Hematopoietic multipotent progenitor cell treated with erythropoietin and hydrocortisone succinate and interleukin-3 and kit ligand, for 4 days (in vitro differentiated cells): ENCODE data around the gene TRPM4.
"Not testable (repeated sequence)": the region's sequence is repeated elsewhere in the genome, so short reads cannot be mapped to it uniquely, and the experiment has no call there.

Experiments used
- DNase-seq: peaks from one replicate; pipeline ENCODE4 v3.0.0-alpha.2; 2015

Gene TRPM4

DNA sequence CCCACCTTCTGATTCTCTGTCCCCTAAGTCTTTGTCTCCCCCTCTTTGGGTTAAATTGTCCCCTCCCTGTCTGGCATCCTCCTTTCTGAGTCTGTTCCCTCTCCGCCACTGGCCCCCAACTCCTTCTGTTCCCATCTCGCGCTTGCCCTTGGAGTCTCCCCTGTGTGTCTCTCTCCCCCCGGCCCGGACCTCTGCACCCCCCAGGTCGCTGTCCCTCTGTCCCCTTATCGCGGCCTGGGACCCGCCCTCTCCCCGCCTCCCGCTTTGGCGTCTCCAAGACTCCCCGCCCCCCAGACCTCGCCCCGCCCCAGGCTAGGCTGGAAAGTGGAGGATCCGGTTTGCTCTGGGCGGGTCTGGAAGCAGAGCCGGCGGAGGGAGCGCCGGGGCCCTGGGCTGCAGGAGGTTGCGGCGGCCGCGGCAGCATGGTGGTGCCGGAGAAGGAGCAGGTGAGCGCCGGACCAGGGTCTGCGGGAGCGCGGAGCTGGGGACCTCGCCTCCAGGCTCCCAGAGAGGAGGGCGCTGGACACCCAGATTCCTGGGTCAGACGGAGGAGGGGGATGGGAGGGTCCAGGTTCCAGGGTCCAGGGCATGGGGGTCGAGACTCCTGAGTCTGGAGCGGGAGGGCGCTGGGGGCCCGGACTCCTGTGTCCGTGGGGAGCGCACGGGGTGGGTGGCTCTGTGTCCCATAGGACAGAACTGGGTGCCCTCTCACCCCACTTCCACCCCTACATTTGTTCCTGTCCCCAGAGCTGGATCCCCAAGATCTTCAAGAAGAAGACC is at the start of gene TRPM4:
Gene TRPM4, plus strand, starts transcription at position 348 of the 780 bp plus-strand sequence. Its CDS starts 75 bp downstream, at position 423.
- DNase-seq = peak; percentile 90

DNA sequence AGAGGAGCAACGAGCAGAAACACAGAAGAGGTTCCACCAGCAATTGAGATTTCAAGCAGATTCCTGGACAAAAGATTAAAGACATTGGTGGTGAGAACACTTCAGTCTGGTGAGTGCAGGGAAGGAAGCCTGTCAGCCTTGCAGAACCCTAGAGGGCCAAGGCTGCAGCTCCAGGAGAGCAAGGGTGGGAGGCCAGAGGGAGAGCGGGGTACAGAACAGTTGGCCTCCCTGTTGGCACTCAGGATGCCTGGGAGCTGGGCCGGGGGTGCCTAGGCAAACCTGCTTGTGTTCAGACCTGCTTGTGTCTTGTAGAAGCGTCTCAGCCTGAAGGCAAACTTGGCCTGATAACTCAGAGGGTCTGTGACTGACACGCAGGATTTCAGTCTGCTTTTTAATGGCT is 48.5 kb upstream of the TRPM4 start:
- DNase-seq = no peak

DNA sequence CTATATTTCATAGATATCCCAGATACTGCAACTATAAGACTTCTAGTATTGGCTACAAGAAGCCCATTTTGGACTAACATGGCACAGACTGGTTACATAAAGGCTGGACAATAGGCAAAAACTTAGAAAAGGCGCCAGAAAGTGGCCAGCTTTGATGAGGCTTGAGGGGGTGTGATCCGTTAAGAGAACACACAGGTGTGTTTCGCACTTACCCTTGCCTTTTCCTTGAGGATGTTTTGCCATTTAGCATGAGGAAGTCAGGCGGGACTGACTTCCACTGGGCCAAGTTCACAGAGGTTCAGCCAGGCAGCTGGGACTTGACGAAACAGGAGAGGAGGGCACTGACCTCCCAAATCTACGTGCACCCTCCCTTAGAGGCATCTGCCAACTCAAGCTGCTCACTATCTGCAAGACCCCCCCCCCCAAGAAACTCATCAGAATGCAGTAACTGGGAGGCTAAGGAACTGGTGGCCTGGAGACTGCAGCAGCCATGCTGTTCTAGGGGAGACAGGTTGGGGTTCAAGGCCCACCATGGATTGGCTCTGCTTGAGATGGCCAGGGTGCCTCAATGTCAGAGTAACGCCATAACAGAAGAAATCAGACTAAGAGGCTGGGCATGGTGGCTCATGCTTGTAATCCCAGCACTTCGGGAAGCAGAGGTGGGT is 47.9 kb upstream of the TRPM4 start:
- DNase-seq = no peak

DNA sequence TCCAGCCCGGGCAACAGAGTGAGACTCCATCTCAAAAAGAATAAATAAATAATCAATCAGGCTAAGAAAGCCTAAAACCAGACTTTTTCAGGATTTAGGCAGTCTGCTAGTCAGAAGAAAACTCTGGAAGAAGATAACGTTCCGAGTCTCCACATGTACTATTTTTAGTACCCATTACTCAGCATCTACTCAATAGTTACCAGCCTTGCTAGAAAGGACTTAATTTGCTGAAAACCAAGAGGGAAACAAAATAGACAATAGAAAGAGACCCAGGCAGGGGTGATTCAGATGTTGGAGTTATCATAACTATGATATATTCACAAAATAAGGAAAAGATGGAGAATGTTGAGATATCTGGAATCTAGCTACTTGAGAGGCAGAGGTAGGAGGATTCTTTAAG is 47.0 kb upstream of the TRPM4 start:
- no peak for DNase-seq

DNA sequence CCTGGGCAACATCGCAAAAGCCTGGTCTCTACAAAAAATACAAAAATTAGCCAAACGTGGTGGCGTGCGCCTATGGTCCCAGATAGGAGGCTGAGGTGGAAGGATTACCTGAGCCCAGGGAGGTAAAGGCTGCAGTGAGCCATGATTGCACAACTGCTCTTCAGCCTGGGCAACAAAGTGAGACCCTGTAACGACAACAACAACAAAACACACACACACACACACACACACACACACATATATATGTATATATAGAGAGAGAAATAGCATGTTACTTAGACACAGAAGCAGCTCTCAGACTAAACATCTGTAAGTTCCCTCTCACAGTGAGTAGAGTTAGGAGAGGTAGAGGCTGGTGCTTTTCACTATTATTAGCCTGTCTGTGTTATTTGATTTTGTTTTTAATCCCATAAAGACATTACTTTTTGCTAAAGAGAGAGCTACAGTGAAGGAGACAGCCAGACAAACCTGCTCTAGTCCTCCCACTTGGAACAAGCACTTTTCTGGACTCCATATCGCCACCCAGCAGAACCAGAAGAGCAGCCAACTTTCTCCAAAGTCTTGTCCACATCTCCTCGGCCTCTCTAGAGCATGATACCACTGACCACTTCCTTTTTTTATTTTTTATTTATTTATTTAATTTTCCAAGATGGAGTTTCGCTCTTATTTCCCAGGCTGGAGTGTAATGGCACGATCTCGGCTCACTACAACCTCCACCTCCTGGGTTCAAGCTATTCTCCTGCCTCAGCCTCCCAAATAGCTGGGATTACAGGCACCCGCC is 46.2 kb upstream of the TRPM4 start:
- no peak for DNase-seq

DNA sequence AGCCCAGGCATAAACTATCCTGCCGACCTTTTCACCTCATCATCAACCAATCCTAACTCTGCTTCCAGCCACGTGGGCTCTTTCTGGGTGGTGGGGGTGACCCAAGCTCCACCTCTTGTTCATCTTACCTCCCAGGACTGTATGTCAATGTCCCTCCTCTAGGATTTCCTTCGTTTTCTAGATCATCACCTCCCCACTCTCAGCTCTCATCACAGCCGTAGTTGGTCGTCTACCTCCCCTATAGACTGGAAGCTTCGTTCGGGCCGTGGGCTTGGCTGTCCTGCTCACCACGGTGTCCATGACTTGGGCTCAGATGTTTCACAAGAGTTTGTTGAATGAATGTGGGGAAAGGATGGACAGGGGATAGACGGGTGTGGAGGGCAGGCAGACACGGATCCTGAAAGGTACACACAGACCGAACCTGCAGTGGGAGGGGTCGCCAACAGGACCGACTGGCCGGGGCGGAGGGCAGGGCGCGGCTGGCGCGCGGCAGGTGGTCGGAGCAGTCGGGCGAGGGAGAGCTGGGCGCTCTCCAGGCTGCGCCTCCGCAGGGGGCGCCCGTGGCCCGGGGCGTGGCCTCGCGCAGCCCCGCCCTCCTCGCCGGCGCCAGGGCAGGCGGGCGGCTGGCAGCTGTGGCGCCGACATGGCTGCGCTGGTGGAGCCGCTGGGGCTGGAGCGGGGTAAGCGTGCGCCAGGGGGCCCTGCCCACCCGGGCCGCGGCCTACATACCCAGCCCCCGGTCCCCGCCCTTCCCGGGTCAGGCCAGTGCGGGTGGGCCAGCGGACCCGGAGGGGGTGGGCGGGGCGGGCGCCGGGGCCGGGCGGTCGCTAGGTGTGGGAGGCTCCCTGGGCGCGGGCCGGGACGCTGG is 43.6 kb upstream of the TRPM4 start, which contains the start of gene LIN7B:
Gene LIN7B, plus strand, starts transcription at position 609 of the 868 bp plus-strand sequence. Its CDS starts 35 bp downstream, at position 644.
- peak; percentile 86 for DNase-seq

DNA sequence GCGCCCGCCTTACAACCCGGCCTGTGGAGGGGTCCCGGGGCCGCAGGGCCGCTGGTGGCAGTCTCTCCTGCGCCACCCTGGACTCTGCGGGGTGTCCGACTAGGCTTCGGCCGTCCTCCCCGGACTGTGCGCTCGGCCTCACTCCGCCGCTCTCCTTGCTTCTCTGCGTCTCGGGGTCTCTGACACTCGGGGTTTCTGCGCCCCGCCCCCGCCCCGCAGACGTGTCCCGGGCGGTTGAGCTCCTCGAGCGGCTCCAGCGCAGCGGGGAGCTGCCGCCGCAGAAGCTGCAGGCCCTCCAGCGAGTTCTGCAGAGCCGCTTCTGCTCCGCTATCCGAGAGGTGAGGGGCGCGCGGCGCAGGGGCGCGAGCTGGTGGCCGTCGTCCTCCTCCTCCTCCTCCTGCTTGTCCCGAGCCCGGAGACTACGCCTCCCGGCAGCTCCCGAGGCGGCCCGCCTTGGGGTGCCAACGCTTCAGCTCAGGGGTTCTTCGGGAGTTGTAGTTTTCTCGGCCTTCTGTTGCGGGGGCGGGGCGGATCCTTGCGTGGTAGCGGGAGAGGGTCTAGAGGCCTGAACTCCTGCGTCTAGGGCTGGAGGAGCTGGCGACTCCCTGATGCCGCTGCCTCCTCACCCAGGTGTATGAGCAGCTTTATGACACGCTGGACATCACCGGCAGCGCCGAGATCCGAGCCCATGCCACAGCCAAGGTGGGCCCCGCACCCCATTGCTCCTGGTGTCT is 42.8 kb upstream of the TRPM4 start:
- peak; percentile 85 for DNase-seq

DNA sequence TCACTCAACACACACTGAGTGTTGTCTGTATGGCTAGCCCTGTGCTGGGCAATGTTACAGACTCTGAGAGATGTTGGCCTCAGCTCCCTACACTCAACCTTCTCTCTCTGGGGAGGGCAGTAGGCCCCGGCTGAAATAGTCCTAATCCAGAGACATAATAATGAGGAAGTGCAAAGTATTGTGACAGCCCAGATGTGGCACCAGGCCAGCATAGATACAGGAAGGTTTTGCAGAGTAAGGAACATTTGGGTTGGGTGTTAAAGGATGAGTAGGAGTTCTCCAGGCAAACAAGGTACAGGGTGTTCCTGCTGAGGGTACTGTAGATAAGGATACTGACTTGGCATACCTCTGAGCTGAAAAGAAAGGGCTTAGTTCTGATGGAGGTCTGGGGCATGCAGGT is 41.0 kb upstream of the TRPM4 start:
- peak; percentile 82 for DNase-seq

DNA sequence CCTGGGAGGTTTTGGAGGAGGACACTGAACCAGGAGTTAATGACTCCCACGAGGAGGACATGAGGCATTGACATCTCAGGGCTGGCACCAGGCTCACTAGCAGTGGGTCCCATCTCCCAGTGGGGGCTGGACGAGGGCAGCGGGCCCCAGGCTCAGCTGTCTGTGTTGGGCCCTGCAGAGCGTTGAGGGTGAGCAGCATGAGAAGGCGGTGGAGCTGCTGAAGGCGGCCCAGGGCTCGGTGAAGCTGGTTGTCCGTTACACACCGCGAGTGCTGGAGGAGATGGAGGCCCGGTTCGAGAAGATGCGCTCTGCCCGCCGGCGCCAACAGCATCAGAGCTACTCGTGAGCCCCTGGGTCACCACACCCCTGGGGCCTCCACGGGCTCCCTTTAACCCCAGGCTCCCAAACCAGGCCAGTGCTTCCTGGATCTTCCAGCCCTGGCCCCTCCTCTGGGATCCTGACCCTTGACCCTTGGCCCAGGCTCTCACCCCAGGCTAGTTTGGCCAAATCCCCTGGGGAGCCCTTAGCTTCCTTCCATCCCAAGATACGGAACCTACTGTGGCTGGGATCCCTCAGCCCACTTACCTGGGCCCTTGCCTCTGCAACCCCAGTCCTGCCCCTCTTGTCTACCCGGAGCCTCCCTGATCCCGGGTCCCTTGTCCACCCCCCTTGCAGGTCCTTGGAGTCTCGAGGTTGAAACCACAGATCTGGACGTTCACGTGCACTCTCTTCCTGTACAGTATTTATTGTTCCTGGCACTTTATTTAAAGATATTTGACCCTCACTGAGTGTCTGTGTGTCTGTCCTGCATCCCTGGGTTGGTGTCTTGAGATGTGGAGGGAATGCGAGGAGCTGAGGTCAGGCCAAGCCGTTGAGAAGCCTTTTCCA is 39.7 kb upstream of the TRPM4 start:
- no peak for DNase-seq

DNA sequence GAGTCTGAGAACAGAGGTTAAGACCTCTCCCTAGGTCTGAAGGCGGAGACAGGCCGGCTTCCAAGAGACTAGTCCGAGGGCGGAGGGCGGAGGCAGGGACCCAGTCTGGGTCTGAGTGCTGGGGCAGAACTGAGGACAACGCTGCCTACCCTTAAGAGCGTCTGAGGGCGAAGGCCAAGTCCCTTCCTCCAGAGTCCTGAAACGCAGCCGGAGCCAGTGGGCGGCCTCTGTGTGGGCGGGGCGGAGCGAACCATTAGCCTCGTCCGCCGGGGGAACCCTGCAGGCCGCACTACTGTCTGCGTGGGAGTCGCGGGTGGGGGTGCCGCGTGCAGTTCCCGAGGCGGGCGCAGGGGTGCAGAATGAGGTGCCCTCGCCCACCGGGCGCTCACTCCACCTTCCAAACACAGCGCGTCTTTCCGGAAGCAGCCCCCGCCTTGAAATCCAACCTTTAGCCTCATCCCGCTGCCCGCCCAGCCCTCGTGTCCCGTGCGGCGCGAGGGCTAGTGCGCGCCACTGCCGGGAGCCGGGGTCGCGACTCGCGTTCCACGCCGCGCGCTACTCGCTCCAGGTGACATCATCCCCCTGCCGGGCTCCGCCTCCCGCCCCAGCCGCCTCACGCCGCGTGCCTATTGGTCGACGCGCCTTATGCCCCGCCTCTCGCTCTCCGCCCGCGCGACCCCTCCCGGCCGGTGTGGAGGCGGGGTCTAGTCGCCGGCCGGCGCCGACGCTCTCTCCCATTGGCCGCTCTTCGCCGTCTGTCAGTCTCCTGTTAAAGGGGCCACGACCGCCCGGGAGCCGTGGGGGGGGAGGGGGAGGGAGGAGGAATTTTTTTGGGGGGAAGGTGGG is 38.8 kb upstream of the TRPM4 start, which contains the start of gene C19orf73:
Gene C19orf73, minus strand, starts transcription at position 579 of the 846 bp plus-strand sequence. Its CDS starts 121 bp downstream, at position 458.
- peak; percentile 97 for DNase-seq

DNA sequence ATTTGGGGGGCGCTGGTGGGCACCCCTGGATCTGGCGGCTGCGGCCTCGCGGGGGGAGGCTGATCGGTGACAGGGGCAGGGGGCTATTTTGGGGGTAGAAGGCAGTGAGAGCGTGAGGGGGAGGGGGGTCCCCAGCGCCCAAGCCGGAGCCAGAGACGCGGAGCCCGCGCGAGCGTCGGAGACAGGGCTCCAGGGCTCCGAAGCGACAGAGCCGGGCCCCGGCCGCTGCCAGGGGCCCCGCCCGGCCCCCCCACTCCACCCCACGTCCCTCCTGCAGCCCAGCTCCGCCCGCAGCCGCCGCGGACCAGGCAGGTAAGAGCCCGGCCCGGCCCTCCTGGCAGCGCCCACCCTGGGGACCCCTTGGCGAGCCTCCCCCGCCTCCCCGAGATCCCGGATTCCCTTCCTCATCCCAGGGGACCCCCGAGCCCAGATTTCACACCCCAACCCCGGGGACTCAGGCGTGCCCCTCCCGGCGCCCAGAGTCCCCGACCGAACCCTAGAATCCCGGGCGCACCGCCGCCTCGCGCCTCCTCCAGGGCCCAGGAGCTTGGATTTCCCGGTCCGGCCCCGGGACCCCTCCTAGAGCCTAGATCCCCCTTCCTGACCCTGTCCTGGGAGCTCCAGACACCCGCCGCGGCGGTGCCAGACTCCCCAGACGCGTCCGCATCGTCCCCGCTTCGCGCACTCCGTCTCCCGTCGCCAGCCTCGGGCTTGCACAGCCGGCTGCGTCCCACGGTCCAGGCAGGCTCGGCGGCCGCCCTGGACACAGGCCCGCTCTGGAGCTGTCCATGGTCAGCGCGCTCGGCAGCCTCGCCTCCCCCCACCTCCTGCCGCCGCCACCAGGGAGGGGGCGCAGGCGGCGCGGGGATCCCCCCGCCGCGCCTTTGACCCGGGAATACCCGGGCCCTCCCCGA is 37.9 kb upstream of the TRPM4 start, which contains the start of gene PPFIA3:
Gene PPFIA3, plus strand, starts transcription at position 134 of the 914 bp plus-strand sequence. CDS start 8,330 bp downstream, outside the sequence.
- no peak for DNase-seq

DNA sequence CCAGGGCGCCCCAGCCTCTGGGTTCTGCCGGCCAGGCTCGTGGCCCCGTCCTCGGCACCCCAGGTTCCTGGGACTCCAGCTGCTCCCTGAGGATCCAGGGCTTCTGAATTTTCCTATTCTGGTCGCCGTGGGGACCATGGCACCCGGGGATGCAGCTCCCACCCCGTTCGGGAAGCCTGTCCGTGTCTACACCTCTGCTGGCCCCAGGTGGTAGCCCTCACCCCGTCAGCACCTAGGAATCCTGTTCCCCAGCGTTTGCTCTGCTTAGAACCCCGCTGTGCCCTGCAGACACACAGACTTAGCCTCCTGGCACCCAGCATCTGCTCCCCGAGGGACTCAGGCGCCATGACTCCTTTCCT is 37.3 kb upstream of the TRPM4 start:
- DNase-seq = no peak

DNA sequence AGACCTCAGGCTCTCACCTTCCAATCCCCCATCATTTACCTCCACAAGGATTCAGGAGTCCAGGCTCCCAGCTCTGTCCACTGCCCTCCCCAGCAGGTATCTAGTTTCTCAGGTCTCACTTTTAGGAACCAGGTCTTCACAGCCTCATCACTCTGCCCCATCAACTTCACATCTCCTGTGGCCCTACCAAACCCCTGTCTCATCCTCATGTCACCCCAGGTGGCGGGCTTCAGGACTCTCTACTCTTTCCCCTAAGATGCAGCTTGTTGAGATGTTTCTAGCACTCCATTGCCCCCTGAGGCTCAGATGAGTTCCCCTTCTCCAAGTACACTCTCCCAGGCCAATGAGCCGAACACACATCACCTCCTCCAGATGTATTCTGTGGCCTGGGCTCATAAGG is 36.7 kb upstream of the TRPM4 start:
- DNase-seq = no peak

DNA sequence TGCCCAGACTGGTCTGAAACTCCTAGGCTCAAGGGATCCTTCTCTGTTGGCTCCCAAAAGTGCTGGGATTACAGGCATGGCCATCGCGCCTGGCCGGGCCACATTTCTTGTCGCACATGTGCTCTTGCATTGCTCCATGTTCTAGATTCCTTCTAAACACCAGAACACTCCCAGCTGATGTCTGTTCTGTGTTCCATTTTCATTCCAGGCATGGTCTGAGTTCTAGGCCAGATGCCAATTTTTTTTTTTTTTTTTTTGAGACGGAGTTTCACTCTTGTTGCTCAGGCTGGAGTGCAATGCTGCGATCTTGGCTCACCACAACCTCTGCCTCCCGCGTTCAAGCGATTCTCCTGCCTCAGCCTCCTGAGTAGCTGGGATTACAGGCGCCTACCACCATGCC is 35.8 kb upstream of the TRPM4 start:
- DNase-seq = not testable (repeated sequence)

DNA sequence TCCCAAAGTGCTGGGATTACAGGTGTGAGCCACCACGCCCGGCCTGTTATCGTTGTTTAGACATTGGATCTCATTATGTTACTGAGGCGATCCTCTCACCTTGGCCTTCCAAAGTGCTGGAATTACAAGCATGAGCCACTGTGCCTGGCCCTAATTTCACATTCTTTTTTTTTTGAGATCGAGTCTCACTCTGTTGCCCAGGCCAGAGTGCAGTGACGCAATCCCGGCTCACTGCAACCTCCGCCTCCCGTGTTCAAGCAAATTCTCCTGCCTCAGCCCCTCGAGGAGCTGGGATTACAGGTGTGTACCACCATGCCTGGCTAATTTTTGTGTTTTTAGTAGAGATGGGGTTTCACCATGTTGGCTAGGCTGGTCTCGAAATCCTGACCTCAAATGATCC is 34.3 kb upstream of the TRPM4 start:
- DNase-seq = not testable (repeated sequence)

DNA sequence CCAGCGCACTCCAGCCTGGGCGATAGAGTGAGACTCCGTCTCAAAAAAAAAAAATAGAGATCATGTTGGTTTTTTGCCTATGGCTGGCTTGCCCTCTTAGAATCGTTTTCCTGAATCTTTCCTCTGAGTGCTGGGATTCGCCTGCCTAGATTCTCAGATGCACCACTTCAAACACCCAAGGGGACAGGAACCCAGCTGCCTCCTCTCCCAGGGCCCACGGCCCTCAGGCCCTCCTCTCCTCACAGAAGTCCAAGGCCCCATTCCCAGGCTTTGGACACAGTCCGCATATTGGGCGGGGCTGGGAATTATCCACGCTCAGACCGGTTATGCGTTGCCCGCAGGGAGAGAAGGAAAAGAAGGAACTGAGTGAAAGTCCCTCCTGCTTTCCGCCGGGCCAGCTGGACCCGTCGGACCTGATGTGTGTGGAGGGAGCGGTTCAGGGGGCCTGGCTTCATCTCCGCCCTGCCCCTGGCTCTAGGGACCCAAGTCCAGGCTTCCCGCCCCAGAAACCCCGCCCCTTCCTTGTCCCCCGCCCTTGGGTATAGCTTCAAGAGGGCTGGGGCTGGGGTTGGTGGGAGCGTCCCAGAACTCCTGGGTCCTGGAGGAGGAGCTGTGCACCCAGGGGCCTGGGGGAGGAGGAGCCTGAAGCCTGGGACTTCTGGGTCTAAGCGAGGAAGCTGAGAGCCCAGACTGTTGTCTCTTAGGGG is 32.4 kb upstream of the TRPM4 start:
- no peak for DNase-seq

DNA sequence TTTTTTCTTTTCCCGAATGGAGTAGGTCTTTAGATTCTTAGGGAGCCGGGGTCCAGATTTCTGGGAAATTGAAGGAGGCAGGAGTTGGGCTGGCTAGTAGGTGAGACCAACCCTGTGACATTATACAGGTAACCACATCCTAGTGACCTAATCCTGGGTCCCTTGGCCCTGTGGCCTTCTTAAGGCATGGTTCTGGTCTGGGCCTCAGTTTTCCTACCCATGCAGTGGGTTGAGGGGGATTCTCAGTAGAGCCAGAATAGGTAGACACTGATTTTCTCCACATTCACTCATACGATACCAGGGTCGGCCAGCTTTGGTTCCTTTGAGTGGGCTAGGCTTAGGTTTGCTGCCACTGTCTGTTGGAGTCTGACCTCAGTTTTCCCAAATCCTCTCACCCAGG is 31.0 kb upstream of the TRPM4 start:
- no peak for DNase-seq

DNA sequence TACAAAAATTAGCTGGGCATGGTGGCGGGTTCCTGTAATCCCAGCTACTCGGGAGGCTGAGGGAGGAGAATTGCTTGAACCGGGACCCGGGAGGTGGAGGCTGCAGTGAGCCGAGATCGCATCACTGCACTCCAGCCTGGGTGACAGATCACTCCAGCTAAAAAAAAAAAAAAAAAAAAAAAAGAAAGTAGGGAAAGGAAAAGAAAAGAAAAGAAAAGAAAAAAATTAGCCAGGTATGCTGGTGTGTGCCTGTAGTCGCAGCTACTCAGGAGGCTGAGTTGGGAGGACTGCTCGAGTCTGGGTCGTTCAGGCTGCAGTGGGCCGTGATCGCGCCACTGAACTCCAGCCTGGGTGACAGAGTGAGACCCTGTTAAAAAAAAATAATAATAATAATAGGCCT is 30.4 kb upstream of the TRPM4 start:
- not testable (repeated sequence) for DNase-seq
